HG02798 (cell line): ENCODE measurements around the gene DRD4.
"Not testable (repeated sequence)": the region's sequence is repeated elsewhere in the genome, so short reads cannot be mapped to it uniquely, and the experiment has no call there.

Experiments used
- ATAC-seq: cut with Tn5 transposase; IDR thresholded peaks from one replicate; pipeline ENCODE4 v1.9.1; 2021; ENCODE audit warnings: mild to moderate bottlenecking; ENCODE audit not compliant: unreplicated experiment, poor library complexity

Gene DRD4

GRCh38 chr11:641806-642370 is 4.8 kb downstream of the DRD4 start:
- ATAC-seq, result no peak

DNA sequence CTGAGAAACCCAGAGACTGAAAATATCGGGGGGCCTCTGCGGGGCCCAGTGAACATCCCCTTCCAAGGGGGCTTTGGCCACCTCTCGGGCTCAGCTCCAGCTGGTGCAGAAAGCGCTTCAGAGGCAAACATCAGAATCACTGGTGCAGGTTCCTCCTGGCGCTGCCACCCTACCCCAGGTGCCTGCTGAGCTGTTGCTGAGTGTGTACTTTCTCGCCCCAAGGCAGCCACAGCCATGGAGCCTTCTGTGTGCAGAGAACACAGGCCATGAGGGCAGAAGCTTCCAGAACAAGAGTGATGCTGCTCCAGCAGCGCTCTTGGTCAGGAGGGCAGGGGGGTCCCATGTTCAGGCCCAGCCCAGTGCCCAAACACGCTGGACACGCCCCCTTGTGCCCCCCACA is 6.3 kb downstream of the DRD4 start:
- no peak for ATAC-seq

DNA sequence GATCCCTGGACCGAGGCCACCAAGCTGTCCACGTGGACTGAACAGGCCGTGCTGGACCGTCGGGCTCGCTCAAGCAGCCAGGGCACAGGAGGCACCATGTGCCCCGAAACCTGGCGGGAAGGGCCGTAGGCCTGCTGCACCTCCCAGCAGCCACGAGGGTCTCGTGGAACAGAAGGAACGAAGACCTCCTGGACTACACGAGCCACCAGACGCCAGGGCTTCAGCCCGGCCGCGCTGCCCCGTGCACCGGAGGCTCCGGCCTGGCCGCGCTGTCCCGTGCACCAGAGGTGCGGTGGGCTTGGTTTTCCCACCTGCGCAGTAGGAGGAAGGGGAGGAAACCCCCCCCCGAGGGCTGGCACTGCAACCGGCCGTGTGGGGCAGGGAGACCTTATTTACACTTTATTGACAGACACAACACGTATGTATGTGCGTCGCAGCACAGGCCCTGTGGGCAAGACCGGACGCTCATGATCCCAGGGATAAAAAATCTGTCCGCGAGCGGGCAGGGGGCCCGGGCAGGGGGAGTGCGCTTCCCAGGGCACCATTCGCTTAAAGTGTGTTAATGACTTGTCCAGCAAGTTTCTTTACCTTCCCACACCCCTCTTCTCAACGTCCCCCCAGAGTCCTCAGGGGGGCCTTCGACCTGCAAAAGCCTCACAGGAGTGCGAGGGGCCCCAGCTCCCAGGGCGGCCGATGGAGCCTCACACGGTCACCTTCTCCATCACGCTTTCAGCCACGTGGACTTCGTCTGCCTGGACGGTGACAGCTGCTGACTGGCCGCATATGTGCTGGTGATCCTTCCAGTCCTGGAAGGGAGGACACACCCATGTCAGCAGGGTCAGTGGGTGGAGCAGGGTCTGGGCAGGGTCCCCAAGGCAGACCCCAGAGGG is 7.0 kb downstream of the DRD4 start:
- ATAC-seq, result no peak

- no peak for ATAC-seq
Observed at GRCh38 chr11:645536-645935, 8.5 kb downstream of the DRD4 start.

DNA sequence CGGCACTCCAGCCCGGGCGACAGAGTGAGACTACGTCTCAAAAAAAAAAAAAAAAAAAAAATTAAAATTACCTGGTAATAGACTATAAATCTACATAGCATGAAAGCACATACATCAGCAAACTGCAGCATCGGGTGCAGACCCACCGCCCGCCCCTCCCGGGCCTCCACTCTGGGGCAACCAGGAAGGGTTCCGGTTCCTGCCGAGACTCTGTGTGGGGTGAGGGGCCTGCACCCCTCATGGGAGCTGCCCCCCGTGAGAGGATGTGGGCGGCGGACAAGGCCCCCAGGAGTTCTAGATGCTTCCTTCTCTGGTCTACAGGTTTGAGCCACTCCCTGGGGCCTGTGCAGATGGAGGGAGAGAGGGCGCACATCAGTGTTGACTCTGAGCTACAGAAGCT is 9.1 kb downstream of the DRD4 start:
- no peak for ATAC-seq

GRCh38 chr11:647672-648158 is 10.6 kb downstream of the DRD4 start:
- not testable (repeated sequence) for ATAC-seq

DNA sequence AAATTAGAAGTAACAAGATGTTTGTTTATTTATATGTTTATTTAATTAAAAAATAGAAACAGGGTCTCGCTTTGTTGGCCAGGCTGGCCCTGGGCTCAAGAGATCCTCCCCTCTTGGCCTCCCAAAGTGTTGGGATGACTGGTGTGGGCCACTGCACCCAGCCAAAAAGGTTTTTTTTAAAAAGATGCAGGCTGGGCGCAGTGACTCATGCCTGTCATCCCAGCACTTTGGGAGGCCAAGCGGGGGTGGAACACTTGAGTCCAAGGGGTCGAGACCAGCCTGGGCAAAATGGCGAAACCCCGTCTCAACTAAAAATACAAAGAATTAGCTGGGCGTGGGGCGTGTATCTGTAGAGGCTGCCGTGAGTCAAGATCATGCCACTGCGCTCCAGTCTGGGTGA is 13.4 kb downstream of the DRD4 start:
- no peak for ATAC-seq

- ATAC-seq, result not testable (repeated sequence)
Observed at GRCh38 chr11:653136-653535, 16.1 kb downstream of the DRD4 start.

GRCh38 chr11:653837-654236 is 16.8 kb downstream of the DRD4 start:
- no peak for ATAC-seq

GRCh38 chr11:654444-654843 is 17.4 kb downstream of the DRD4 start:
- ATAC-seq, result not testable (repeated sequence)

DNA sequence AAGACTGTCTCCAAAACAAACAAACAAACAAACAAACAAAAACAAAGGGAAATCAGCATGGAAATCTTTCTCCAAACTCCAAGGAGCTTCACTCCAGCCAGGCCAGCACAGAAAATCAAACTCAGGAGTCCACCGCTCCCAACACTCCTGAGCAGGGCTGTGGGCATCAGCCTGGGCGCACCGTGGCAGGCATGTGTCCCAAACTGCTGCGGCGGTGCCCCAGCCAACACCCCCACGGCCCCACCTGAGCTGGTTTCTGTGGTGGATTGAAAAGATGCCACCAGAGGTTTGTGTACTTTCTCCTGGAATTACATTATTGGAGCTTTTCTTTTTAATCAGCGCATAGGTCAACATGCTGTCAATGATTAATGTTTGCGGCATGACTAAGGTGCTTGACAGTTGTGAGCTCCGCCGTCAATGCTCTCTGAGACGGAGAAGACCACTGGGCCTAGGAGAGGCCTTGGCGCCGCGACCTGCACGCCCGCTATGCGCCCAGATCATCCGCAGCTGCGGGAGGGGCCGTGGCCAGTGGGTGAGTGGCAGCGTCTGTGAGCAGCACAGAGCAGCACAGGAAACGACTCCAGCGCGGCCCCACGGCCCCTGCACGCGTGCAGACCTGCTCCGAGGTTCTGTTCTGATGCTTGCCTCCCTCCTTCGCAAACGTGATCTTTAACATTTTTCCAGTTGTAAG is 18.1 kb downstream of the DRD4 start:
- ATAC-seq, result no peak

DNA sequence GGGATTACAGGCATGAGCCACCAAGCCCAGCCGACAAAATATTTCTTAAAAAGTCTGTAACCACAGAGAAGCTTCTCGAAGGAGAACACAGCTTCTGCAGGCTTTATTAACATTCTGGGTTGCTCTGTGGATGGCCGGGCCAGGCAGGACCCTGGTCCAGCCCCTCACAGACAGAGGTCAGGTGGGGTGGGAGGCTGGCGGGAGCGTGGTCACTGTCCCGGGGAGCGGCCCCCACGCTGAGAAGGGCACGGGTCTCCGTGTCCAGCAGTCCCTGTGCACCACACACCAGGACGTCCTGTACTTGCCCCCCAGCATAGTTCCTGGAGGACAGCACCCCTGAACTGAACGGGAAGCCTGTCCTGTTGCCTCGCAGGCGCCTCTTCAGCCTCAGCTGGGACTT is 19.4 kb downstream of the DRD4 start:
- ATAC-seq, result no peak

DNA sequence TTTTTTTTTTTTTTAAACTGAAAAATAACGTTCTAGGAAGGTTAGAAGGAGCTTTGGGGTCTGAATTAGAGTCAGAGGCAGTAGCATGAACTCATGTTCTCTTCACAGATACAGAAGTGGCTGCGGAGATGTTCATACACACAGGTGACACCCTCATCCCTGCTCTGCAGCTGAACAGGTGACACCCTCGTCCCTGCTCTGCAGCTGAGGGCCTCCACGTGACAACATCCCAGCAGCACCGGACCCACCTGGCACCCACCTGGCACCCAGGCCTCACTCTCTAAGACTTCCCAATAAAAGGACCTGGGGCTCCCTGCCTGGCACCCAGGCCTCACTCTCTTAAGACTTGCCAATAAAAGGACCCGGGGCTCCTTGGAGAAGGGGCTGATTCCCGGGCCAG is 19.8 kb downstream of the DRD4 start:
- no peak for ATAC-seq

GRCh38 chr11:657691-658126 is 20.6 kb downstream of the DRD4 start:
- ATAC-seq, result no peak

- ATAC-seq, result no peak
Observed at GRCh38 chr11:659532-660085, 22.5 kb downstream of the DRD4 start.

GRCh38 chr11:660281-660680 is 23.2 kb downstream of the DRD4 start:
- ATAC-seq, result no peak

- ATAC-seq, result no peak
Observed at GRCh38 chr11:660681-661444, 23.8 kb downstream of the DRD4 start.

- ATAC-seq, result no peak
Observed at GRCh38 chr11:662689-663274, 25.7 kb downstream of the DRD4 start.

DNA sequence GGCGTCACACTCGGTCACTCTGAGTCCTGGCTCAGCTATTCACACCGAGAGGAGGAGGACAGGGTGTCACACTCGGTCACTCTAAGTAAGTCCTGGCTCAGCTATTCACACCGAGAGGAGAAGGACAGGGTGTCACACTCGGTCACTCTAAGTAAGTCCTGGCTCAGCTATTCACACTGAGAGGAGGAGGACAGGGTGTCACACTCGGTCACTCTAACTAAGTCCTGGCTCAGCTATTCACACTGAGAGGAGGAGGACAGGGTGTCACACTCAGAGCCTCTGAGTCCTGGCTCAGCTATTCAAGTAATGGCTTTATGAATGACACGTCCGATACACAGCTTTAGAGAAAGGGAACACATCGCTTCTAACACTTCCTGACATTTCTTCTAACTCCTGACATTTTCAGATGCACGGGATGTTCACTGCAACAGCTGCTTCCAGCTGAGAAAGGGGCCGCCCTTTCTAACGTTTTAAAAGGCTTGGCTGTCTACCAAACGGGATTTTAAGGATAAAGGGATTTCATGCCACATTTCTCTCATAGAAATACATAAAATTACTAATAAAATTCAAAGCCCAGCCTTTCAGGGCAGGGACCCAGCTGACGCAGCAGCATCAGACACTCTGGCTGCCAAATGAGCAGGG is 28.1 kb downstream of the DRD4 start:
- ATAC-seq, result no peak
